Fibroblast of villous mesenchyme (primary cell): ENCODE measurements around the gene CYSTM1. TPM values are rescaled to one million over a fixed set of nuclear protein-coding genes. Genes with fewer than 3 reads are reported as not detected.

Experiments
- DNase-seq: peaks from one replicate; pipeline ENCODE4 v3.0.0-alpha.2; 2010; ENCODE audit warnings: low read depth
- H3K4me3 ChIP-seq: 2 replicates; pipeline ENCODE4 v1.5.1; 2011; ENCODE audit warnings: low read depth, mild to moderate bottlenecking, low read length
- total RNA-seq: library from RNA; depleted of rRNA; stranded (reverse); fragments of >200 nt; gene quantifications from 2 replicates; pipeline ENCODE4 v1.2.3, GENCODE V29; 2012
- TF ChIP-seq, protein P1 (sequence below): IDR thresholded peaks from 2 replicates; pipeline ENCODE4 v1.5.1; 2012; ENCODE audit warnings: low read depth, mild to moderate bottlenecking, low read length; ENCODE audit not compliant: insufficient read depth

CYSTM1 gene
- total RNA-seq, 1 donor = 9.5 TPM

DNA sequence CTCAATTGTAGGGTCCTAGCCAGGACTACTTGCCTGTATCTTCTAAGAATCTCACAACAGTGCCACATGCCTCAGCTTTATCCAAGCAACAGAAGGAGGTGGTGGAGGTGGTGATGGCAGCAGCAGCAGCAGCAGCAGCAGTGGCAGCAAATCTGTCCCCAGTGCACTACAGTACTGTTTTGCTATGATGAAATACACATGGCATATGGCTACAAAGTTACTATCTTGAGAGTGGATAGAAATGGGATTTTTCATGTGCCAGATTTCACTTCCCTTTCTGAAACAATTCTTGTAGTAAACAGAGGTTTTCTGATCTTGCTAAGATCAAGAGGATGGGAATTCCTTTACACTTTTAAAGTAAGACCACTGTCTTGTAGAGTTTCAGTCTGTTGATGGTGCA is 8.1 kb upstream of the CYSTM1 start:
- no peak for DNase-seq
- TF ChIP-seq, protein P1, sequence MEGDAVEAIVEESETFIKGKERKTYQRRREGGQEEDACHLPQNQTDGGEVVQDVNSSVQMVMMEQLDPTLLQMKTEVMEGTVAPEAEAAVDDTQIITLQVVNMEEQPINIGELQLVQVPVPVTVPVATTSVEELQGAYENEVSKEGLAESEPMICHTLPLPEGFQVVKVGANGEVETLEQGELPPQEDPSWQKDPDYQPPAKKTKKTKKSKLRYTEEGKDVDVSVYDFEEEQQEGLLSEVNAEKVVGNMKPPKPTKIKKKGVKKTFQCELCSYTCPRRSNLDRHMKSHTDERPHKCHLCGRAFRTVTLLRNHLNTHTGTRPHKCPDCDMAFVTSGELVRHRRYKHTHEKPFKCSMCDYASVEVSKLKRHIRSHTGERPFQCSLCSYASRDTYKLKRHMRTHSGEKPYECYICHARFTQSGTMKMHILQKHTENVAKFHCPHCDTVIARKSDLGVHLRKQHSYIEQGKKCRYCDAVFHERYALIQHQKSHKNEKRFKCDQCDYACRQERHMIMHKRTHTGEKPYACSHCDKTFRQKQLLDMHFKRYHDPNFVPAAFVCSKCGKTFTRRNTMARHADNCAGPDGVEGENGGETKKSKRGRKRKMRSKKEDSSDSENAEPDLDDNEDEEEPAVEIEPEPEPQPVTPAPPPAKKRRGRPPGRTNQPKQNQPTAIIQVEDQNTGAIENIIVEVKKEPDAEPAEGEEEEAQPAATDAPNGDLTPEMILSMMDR = no peak
- no peak overlapping the region for H3K4me3 ChIP-seq

DNA sequence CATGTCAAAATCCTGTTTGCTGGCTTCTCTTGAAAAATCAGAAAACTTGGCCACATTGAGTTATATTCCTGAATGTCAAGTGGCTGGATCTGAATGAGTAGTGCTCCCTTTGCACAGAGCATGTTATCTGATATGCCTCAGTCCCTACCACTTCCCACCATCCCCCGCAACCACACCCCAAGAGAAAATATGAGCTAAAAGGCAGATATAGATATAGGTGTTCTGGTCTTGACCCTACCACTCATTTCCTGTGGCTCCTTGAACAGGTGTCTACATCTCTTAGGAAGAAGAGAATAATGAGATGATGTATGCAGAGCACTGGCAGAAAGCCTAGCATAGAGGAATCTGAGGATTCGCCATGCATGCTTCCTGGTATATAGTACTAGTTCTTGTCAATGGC is 6.6 kb upstream of the CYSTM1 start:
- DNase-seq = no peak
- TF ChIP-seq, protein P1 = no peak
- no peak overlapping the region for H3K4me3 ChIP-seq

DNA sequence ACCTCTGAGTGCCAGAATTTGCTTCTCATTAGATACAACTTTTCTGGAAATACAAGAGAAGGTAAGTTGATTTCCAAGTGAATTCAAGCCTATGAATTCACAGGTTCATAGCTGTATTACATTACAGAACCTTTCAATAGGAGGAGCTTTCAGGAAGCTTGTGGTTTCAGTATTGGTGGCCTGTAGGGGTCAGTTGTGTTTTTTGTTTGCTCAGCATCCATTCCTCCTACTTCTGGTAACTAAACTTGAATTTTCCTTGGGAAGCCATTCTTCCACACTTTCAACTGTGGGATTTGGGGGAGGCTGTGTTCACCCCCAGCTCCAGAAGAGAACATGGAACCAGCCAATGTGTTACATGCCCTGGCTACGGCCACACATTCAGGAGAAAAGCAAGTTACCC is 5.6 kb upstream of the CYSTM1 start:
- peak; percentile 18 for DNase-seq
- TF ChIP-seq, protein P1 = peak; percentile 15
- H3K4me3 ChIP-seq = no peak overlapping the region

DNA sequence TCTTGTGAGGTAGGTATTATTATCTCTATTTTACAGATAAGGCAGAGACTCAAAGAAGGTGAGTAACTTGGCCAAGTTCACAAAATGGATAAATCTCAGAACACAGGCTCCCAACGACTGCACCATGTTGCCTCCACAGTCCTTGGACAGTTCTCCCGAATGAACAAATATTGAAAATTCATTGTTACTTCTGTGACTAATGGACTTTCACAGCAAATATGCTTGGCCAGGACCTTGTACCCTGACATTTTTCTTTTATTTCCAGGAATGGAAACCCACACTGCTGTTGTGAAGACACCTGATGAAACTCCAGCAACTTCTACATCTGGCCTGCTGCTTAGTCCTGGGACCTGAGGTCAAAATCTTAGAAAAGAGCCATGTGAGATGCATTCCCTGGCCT is 2.5 kb upstream of the CYSTM1 start:
- TF ChIP-seq, protein P1 = no peak
- no peak for DNase-seq
- no peak overlapping the region for H3K4me3 ChIP-seq

DNA sequence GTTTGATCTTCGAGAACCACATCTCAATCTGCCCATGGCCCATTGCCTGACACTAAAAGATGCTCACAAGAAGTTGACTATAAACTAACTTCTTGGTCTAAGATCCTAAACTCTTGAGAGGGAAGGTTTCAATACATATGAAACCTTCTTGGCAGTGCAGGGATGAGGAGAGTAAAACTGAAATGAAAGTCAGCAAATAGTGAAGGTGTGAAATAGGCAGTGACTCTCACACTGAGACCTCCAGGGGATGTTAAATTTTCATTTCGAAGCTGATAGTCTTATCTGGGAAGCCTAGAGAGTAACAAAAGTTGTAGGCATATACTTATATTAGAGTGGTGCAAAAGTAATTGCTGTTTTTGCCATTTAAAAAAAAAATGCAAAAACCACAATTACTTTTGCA is 974 bp upstream of the CYSTM1 start:
- no peak overlapping the region for H3K4me3 ChIP-seq
- no peak for DNase-seq
- TF ChIP-seq, protein P1 = no peak

DNA sequence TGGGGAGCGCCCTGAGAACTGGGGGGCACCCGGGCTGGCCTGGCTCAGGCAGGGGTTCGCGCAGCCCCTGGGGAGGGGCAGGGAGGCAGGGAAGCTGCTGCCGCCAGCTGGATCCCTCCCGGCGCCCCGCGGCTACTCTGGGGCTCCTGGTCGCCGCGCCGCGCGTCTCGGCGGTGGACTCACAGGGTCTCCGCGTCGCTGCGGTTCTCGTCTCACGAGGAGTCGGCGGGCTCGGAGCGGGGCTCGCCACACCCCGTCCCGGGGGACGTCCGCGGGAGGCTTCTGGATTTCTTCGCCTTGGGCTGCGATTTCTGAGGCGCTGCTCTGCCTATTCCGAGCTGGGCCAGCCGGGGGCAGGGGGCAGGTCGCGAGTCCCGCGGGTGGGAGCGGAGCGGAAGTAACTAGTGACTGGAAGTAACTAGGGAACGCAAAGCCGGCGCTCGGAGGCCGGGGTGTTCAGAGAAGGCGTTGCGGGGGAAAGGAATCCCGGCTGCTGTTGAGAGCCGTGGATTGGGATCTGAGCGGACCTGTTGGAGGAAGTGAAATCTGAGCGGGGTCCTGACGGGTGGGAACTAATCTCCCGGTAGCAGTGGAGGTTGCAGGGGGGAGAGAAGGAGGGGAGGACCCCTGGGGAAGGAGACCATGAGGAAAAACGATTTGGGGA is 511 bp downstream of the CYSTM1 start:
- peak overlapping the region; percentile 89 for H3K4me3 ChIP-seq
- TF ChIP-seq, protein P1 = peak; percentile 14
- DNase-seq = peak; percentile 71

DNA sequence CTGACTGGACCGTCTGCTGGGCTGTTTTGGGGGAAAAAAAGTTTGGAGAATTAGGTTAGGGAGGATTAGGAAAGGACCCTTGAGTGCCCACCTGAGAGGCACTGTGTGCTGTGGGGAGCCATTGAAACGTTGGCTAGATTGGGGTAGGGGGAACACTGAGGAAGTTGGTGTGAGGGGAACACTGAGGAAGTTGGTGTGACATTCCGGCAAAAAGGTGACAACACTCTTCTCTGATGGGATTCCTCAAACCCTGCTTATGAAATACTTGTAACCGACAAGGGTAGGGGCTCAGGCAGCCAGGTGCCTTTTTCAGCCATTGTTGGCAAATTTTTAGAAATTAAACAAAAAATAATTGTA is 1.0 kb downstream of the CYSTM1 start:
- DNase-seq = no peak
- H3K4me3 ChIP-seq = peak overlapping the region; percentile 89
- TF ChIP-seq, protein P1 = no peak
